GM12878 (cell line): ENCODE results near the gene PPP1R2B.
"Not testable (repeated sequence)": the region's sequence is repeated elsewhere in the genome, so short reads cannot be mapped to it uniquely, and the experiment has no call there.

Source experiments
- ATF3 ChIP-seq: IDR thresholded peaks from 2 replicates; pipeline ENCODE4 v1.6.1; 2011; ENCODE audit warnings: low read depth, mild to moderate bottlenecking, low read length, moderate library complexity, borderline replicate concordance; ENCODE audit errors: extremely low read depth
- CTCF ChIP-seq, 3 experiments: IDR thresholded peaks in 2 of 3; conservative IDR thresholded peaks in 1 of 3; 2 replicates each; pipeline ENCODE4 v1.5.1; 2011; ENCODE audit warnings: low read depth in 3 of 3, low read length in 3 of 3, mild to moderate bottlenecking in 3 of 3, control low read depth in 2 of 3, moderate library complexity in 2 of 3, inconsistent platforms in 1 of 3, mixed read lengths in 1 of 3; ENCODE audit not compliant: control insufficient read depth in 2 of 3, insufficient read depth in 1 of 3; ENCODE audit errors: extremely low read depth in 1 of 3
- ELK1 ChIP-seq: IDR thresholded peaks from 2 replicates; pipeline ENCODE4 v1.6.1; 2012; ENCODE audit warnings: low read depth, low read length, improper control_type of control experiment
- EP300 ChIP-seq, 2 experiments: fragments of 150-350 bp in 1 of 2; IDR thresholded peaks; 2 replicates each; pipeline ENCODE4 v1.6.1; 2011 to 2012; ENCODE audit warnings: low read depth in 2 of 2, low read length in 2 of 2, borderline replicate concordance in 1 of 2, improper control_type of control experiment in 1 of 2, inconsistent platforms in 1 of 2; ENCODE audit not compliant: control insufficient read depth in 1 of 2
- HDGF ChIP-seq: fragments of 450-650 bp; IDR thresholded peaks from 2 replicates; pipeline ENCODE4 v1.6.1; 2016; ENCODE audit warnings: antibody characterized with exemption
- KDM1A ChIP-seq: fragments of 200-600 bp; sonication (generic); IDR thresholded peaks from 2 replicates; pipeline ENCODE4 v1.6.1; 2016; ENCODE audit warnings: borderline replicate concordance
- POLR2A ChIP-seq: IDR thresholded peaks from 2 replicates; pipeline ENCODE4 v1.6.1; 2011; ENCODE audit warnings: low read depth, mild to moderate bottlenecking, low read length
- SP1 ChIP-seq: IDR thresholded peaks from one replicate; pipeline ENCODE4 v1.6.1; 2011; ENCODE audit warnings: low read depth, low read length

GRCh38 chr5:156848447-156848846 lies 1.6 kb upstream of the PPP1R2B start:
- not testable (repeated sequence) for TF ChIP-seq HDGF; POLR2A; SP1; CTCF (IDR thresholded peaks at IDR 0.05 in 2 of 3, conservative IDR thresholded peaks at IDR 0.05 in 1 of 3; ENCODE audit: control insufficient read depth in 2 of 3, extremely low read depth in 1 of 3, insufficient read depth in 1 of 3, low read depth in 3 of 3, low read length in 3 of 3); ATF3; KDM1A; EP300 (IDR thresholded peaks at IDR 0.05; ENCODE audit: borderline replicate concordance in 1 of 2, control insufficient read depth in 1 of 2, low read depth in 2 of 2, low read length in 2 of 2); ELK1
